Measurements from ENCODE around the gene BSDC1.
"Not testable (repeated sequence)": the region's sequence is repeated elsewhere in the genome, so short reads cannot be mapped to it uniquely, and the experiment has no call there.

The BSDC1 gene

GRCh38 chr1:32405672-32406467 lies 11.6 kb upstream of the BSDC1 start:
- TF ChIP-seq CTCF (IDR thresholded peaks at IDR 0.05; ENCODE audit: control extremely low read depth, extremely low read depth, low read depth, missing control alignments), result no peak
- CTCF ChIA-PET, result interaction anchor here (1.0 to 1.2 kb wide), 4 partner anchors 10 to 367 kb away, joined by 3 to 4 read pairs (median 3); partner anchors contain the start of gene BSDC1
- POLR2A ChIA-PET, result interaction anchor here (0.6 kb wide), 1 partner anchor 11 kb away, joined by 3 read pairs; no protein-coding TSS in a partner anchor
- no peak for DNase-seq (ENCODE audit: extremely low spot score)

DNA sequence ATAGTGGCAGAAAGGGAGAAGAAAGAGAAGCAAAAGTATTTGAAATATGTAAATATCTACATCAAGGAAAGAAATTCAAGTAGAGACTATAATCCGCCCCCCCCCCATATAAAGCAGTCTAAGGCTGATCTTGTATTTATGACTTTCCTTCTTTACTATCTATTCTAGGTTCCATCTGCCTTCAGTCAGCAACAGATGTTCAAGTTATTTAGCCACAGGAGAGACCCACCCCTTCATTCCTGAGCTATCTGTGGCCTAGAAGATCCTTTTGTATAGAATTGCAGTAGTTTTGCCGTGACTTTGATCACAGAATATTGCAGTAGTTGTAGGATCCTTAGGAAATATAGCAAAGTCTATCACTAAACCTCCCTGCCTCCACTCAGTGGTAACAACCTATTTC lies 10.7 kb upstream of the BSDC1 start:
- ChIA-PET POLR2A (no interaction called here), CTCF (interaction anchor here (1.1 to 1.4 kb wide), 3 partner anchors 8 to 11 kb away, joined by 3 to 4 read pairs (median 3); partner anchors contain the start of gene BSDC1)
- no peak for DNase-seq (ENCODE audit: extremely low spot score)
- TF ChIP-seq CTCF (IDR thresholded peaks at IDR 0.05; ENCODE audit: control extremely low read depth, extremely low read depth, low read depth, missing control alignments), result no peak

DNA sequence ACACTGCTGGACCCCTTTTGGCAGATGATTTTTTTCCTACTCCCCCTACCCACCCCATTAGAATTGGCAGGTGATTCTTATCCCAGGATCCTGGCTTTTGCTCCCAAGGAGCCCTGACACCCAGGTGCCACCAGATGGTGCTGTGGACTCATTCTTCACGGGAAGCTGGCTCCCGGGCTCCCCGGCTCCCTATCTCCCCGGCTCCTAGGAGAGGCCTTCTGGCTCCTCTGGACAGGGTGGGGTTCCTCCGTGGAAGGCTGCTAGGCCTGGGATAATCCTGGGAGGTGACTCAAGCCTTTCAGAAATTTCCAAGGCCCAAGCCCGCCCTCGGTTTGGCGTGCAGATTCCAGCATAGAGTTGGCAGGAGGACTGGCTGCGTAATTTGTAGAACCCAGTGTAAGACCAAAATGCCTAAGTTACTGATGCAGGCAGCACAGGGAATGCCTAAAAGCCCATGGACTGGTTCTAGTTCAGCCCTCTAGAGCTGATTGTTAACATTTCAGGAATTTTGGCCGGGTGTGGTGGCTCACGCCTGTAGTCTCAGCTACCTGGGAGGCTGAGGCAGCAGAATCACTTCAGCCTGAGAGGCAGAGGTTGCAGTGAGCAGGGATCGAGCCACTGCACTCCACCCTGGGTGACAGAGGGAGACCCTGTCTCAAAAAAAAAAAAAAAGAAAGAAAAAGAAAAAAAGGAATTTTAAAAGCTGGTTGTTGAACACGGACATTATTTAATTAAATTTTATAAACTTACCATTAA lies 6.8 kb upstream of the BSDC1 start:
- CTCF ChIA-PET, result interaction anchor here (0.7 to 6.6 kb wide), 37 partner anchors 10 to 625 kb away, joined by 3 to 70 read pairs (median 3); partner anchors contain the start of gene RBBP4
- DNase-seq (ENCODE audit: extremely low spot score), result peak; percentile 72
- POLR2A ChIA-PET, result interaction anchor here (0.6 kb wide), 2 partner anchors 12 to 120 kb away, joined by 3 to 9 read pairs; no protein-coding TSS in a partner anchor
- TF ChIP-seq CTCF (IDR thresholded peaks at IDR 0.05; ENCODE audit: control extremely low read depth, extremely low read depth, low read depth, missing control alignments), result peak; percentile 90

- CTCF ChIA-PET, result interaction anchor here (0.6 to 6.6 kb wide), 15 partner anchors 9 to 472 kb away, joined by 3 to 70 read pairs (median 4); partner anchors contain the start of gene RBBP4
- POLR2A ChIA-PET, result interaction anchor here (0.7 kb wide), 1 partner anchor 37 kb away, joined by 6 read pairs; no protein-coding TSS in a partner anchor
- no peak for TF ChIP-seq CTCF (IDR thresholded peaks at IDR 0.05; ENCODE audit: control extremely low read depth, extremely low read depth, low read depth, missing control alignments)
- DNase-seq (ENCODE audit: extremely low spot score), result no peak
Measured at GRCh38 chr1:32399843-32400242, 5.6 kb upstream of the BSDC1 start.

DNA sequence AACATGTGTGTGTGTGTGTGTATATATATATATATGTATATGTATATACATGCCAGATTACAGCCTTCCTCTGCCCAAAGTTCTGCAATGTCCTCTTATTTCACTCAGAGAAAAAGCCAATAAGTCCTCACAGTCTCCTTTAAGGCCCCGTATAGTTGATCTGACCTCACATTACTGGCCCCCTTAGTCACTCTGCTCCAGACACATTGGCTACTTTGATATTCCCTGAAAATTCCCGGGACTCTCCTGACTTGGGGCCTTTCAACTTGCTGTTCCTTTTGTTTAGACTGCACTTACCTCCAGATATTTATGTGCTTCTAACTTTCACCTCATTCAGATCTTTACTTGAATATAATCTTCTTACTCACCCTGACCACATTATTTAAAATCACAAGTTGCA lies 4.2 kb upstream of the BSDC1 start:
- ChIA-PET CTCF (interaction anchor here (0.9 to 6.6 kb wide), 2 partner anchors 15 to 290 kb away, joined by 3 to 70 read pairs; no protein-coding TSS in a partner anchor), POLR2A (no interaction called here)
- no peak for TF ChIP-seq CTCF (IDR thresholded peaks at IDR 0.05; ENCODE audit: control extremely low read depth, extremely low read depth, low read depth, missing control alignments)
- DNase-seq (ENCODE audit: extremely low spot score), result no peak

DNA sequence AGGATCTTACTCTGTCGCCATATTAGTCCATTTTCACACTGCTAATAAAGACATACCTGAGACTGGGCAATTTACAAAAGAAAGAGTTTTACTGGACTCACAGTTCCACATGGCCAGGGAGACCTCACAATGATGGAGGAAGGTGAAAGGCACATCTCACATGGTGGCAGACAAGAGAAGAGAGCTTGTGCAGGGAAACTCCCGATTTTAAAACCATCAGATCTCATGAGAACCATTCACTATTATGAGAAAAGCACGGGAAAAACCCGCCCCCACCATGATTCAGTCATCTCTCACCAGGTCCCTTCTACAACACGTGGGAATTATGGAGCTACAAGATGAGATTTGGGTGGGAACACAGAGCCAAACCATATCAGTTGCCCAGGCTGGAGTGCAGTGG lies 2.3 kb upstream of the BSDC1 start:
- ChIA-PET CTCF (interaction anchor here (1.1 to 6.6 kb wide), 3 partner anchors 17 to 180 kb away, joined by 3 to 70 read pairs (median 3); no protein-coding TSS in a partner anchor), POLR2A (interaction anchor here (0.7 to 0.9 kb wide), 2 partner anchors 60 to 1066 kb away, joined by 3 read pairs; partner anchors contain the start of gene MARCKSL1)
- DNase-seq (ENCODE audit: extremely low spot score), result not testable (repeated sequence)

Data from GM10248 (cell line).